UCSD-AML1 (cell line): Measurements from ENCODE around the gene CLCNKA.
A peak's percentile ranks its signal among the peaks of the same experiment; 100 is the strongest.
"Not testable (repeated sequence)": the region's sequence is repeated elsewhere in the genome, so short reads cannot be mapped to it uniquely, and the experiment has no call there.

Source experiments
- DNase-seq: peaks from one replicate; lab custom pipeline; 2025; ENCODE audit not compliant: unreplicated experiment; lab: John Stamatoyannopoulos, UW

Gene CLCNKA

GRCh38 chr1:16041200-16041599, 19.4 kb downstream of the CLCNKA start:
- no peak for DNase-seq

- DNase-seq: no peak
These were observed 20.3 kb downstream of the CLCNKA start for GRCh38 chr1:16042096-16042495.

GRCh38 chr1:16042654-16043053, 20.8 kb downstream of the CLCNKA start:
- DNase-seq: not testable (repeated sequence)

- no peak for DNase-seq
These were observed 21.7 kb downstream of the CLCNKA start, which contains the start of gene CLCNKB for GRCh38 chr1:16043521-16043920. TSS of gene CLCNKB (plus strand) at chr1:16043782. CDS start at chr1:16044493, 711 bp downstream.

GRCh38 chr1:16043950-16044349, 22.1 kb downstream of the CLCNKA start:
- no peak for DNase-seq

GRCh38 chr1:16046842-16047241, 25.0 kb downstream of the CLCNKA start:
- no peak for DNase-seq

- no peak for DNase-seq
These were observed 26.1 kb downstream of the CLCNKA start for GRCh38 chr1:16047791-16048475.

- DNase-seq: no peak
These were observed 26.8 kb downstream of the CLCNKA start for GRCh38 chr1:16048573-16049189.

- DNase-seq: no peak
These were observed 28.5 kb downstream of the CLCNKA start for GRCh38 chr1:16050328-16050727.

GRCh38 chr1:16051039-16051438, 29.2 kb downstream of the CLCNKA start:
- DNase-seq: no peak

- DNase-seq: not testable (repeated sequence)
These were observed 30.1 kb downstream of the CLCNKA start for GRCh38 chr1:16051949-16052348.

- DNase-seq: peak; percentile 29
These were observed 32.1 kb downstream of the CLCNKA start for GRCh38 chr1:16053781-16054502.

- no peak for DNase-seq
These were observed 33.0 kb downstream of the CLCNKA start for GRCh38 chr1:16054598-16055540.

- DNase-seq: peak; percentile 82
These were observed 34.0 kb downstream of the CLCNKA start for GRCh38 chr1:16055613-16056520.

GRCh38 chr1:16056521-16056912, 34.7 kb downstream of the CLCNKA start:
- not testable (repeated sequence) for DNase-seq

- not testable (repeated sequence) for DNase-seq
These were observed 35.6 kb downstream of the CLCNKA start for GRCh38 chr1:16057314-16057915.

GRCh38 chr1:16058394-16059120, 36.7 kb downstream of the CLCNKA start:
- DNase-seq: not testable (repeated sequence)

- DNase-seq: no peak
These were observed 39.4 kb downstream of the CLCNKA start for GRCh38 chr1:16061266-16061665.
